H1 (cell line): ENCODE measurements around the gene TRIM31. TPM values are rescaled to one million over a fixed set of nuclear protein-coding genes. Genes with fewer than 3 reads are reported as not detected.

Source experiments
- CTCF ChIA-PET: fragments of 300-600 bp; sonication (Branson Sonifier 250); formaldehyde crosslinking; loops from one replicate; lab custom pipeline; 2021; ENCODE audit not compliant: partially characterized antibody; lab: Charles Lee
- POLR2A ChIA-PET: fragments of 300-600 bp; sonication (Branson Sonifier 250); formaldehyde crosslinking; loops from one replicate; lab custom pipeline; 2021; ENCODE audit warnings: inconsistent platforms; ENCODE audit not compliant: partially characterized antibody; lab: Charles Lee
- DNase-seq, 2 experiments: peaks; one replicate each; pipeline versions ENCODE4 v3.0.0 to v3.0.0-alpha.2; 2010 to 2022; ENCODE audit warnings: low spot score in 2 of 2, low read depth in 1 of 2, mixed read lengths in 1 of 2
- FAIRE-seq: peaks from 2 replicates; lab custom pipeline; 2011; peaks lifted over from hg19 to GRCh38; lab: Jason Lieb, UNC
- H2AFZ ChIP-seq: 2 replicates; pipeline ENCODE4 v1.8.1; 2012; ENCODE audit warnings: low read length, inconsistent platforms
- H2AK5ac ChIP-seq: 2 replicates; pipeline ENCODE4 v1.6.1; 2013; ENCODE audit warnings: low read depth, low read length
- H2BK120ac ChIP-seq: replicated peaks from 2 replicates; pipeline ENCODE3; 2013; ENCODE audit warnings: low read depth, low read length, inconsistent platforms
- H2BK12ac ChIP-seq: 2 replicates; pipeline ENCODE4 v1.6.1; 2013; ENCODE audit warnings: low read depth, low read length
- H2BK15ac ChIP-seq: 2 replicates; pipeline ENCODE4 v1.6.1; 2013; ENCODE audit warnings: low read length
- H2BK20ac ChIP-seq: 2 replicates; pipeline ENCODE4 v1.6.1; 2013; ENCODE audit warnings: low read length
- H2BK5ac ChIP-seq: 2 replicates; pipeline ENCODE4 v1.6.1; 2013; ENCODE audit warnings: low read depth, low read length
- H3K14ac ChIP-seq: 2 replicates; pipeline ENCODE4 v1.6.1; 2013; ENCODE audit warnings: inconsistent platforms; ENCODE audit not compliant: insufficient read length
- H3K18ac ChIP-seq: 2 replicates; pipeline ENCODE4 v1.6.1; 2013; ENCODE audit warnings: low read length; ENCODE audit errors: extremely low read depth
- H3K23ac ChIP-seq: 2 replicates; pipeline ENCODE4 v1.6.1; 2013; ENCODE audit warnings: inconsistent platforms; ENCODE audit not compliant: insufficient read length
- H3K23me2 ChIP-seq: 2 replicates; pipeline ENCODE4 v1.6.1; 2013; ENCODE audit warnings: low read depth, low read length
- H3K27ac ChIP-seq: 2 replicates; pipeline ENCODE4 v1.6.1; 2011; ENCODE audit warnings: low read depth, low read length, inconsistent platforms
- H3K27me3 ChIP-seq, 4 experiments: replicated peaks in 1 of 4; 1 replicate in 1 of 4; 2 replicates in 3 of 4; pipeline versions ENCODE4 v1.6.1 to v1.8.1; 2011 to 2013; ENCODE audit warnings: low read length in 3 of 4, mild to moderate bottlenecking in 3 of 4, inconsistent platforms in 2 of 4, mixed read lengths in 2 of 4, moderate library complexity in 1 of 4; ENCODE audit not compliant: control insufficient read depth in 3 of 4, insufficient read depth in 3 of 4; ENCODE audit errors: extremely low read depth in 1 of 4
- H3K36me3 ChIP-seq, 4 experiments: 2 replicates each; pipeline versions ENCODE4 v1.6.1 to v1.8.1; 2011 to 2013; ENCODE audit warnings: mild to moderate bottlenecking in 4 of 4, low read length in 3 of 4, moderate library complexity in 2 of 4, control low read depth in 1 of 4, inconsistent platforms in 1 of 4; ENCODE audit not compliant: insufficient read depth in 4 of 4, control insufficient read depth in 2 of 4
- H3K4ac ChIP-seq: replicated peaks from 2 replicates; pipeline ENCODE3; 2013; ENCODE audit warnings: low read length, low read depth, mixed read lengths, inconsistent platforms; ENCODE audit not compliant: insufficient read length
- H3K4me1 ChIP-seq, 4 experiments: replicated peaks in 1 of 4; 1 replicate in 1 of 4; 2 replicates in 3 of 4; pipeline versions ENCODE4 v1.6.1 to v1.8.1; 2011 to 2013; ENCODE audit warnings: low read length in 3 of 4, inconsistent platforms in 2 of 4, mixed read lengths in 1 of 4; ENCODE audit not compliant: insufficient read depth in 4 of 4, control insufficient read depth in 3 of 4
- H3K4me2 ChIP-seq, 2 experiments: 2 replicates each; pipeline versions ENCODE4 v1.6.1 to v1.8.1; 2011 to 2013; ENCODE audit warnings: low read depth in 2 of 2, low read length in 2 of 2, control low read depth in 1 of 2, inconsistent platforms in 1 of 2, mild to moderate bottlenecking in 1 of 2; ENCODE audit not compliant: insufficient read depth in 1 of 2
- H3K4me3 ChIP-seq, 4 experiments: fragments of 200-600, 300-600 bp in 1 of 4; sonication (generic), shearing (Covaris generic), sonication (Bioruptor Twin) in 1 of 4; 2 replicates each; pipeline versions ENCODE4 v1.5.1 to v1.8.1; 2011 to 2016; ENCODE audit warnings: low read length in 4 of 4, low read depth in 3 of 4, control low read depth in 2 of 4, inconsistent platforms in 2 of 4, mild to moderate bottlenecking in 2 of 4, mixed read lengths in 1 of 4, moderate library complexity in 1 of 4; ENCODE audit not compliant: insufficient read depth in 2 of 4; ENCODE audit errors: extremely low read depth in 1 of 4
- H3K56ac ChIP-seq: replicated peaks from 2 replicates; pipeline ENCODE3; 2013; ENCODE audit warnings: low read depth, mild to moderate bottlenecking, mixed read lengths, low read length, inconsistent platforms; ENCODE audit not compliant: insufficient read length
- H3K79me1 ChIP-seq: 2 replicates; pipeline ENCODE4 v1.6.1; 2013; ENCODE audit warnings: low read depth, low read length, control low read depth
- H3K79me2 ChIP-seq, 2 experiments: 2 replicates each; pipeline versions ENCODE4 v1.6.1 to v1.8.1; 2012 to 2013; ENCODE audit warnings: low read length in 2 of 2, mild to moderate bottlenecking in 2 of 2, inconsistent platforms in 1 of 2; ENCODE audit not compliant: insufficient read depth in 2 of 2, control insufficient read depth in 1 of 2
- H3K9ac ChIP-seq, 4 experiments: replicated peaks in 1 of 4; 1 replicate in 1 of 4; 2 replicates in 3 of 4; pipeline versions ENCODE4 v1.6.1 to v1.8.1; 2011 to 2013; ENCODE audit warnings: low read depth in 3 of 4, low read length in 3 of 4, control low read depth in 2 of 4, mild to moderate bottlenecking in 2 of 4, moderate library complexity in 2 of 4, inconsistent platforms in 1 of 4; ENCODE audit errors: extremely low read depth in 1 of 4
- H3K9me3 ChIP-seq, 2 experiments: 2 replicates each; pipeline versions ENCODE4 v1.6.1 to v1.8.1; 2012 to 2013; ENCODE audit warnings: mild to moderate bottlenecking in 2 of 2, moderate library complexity in 2 of 2, control low read depth in 1 of 2, inconsistent platforms in 1 of 2, low read depth in 1 of 2, low read length in 1 of 2, mixed read lengths in 1 of 2; ENCODE audit not compliant: insufficient read depth in 2 of 2
- H4K20me1 ChIP-seq, 2 experiments: replicated peaks in 1 of 2; 2 replicates each; pipeline versions ENCODE3 to v1.8.1; 2011 to 2013; ENCODE audit warnings: inconsistent platforms in 2 of 2, low read length in 2 of 2, mild to moderate bottlenecking in 1 of 2; ENCODE audit not compliant: insufficient read depth in 2 of 2, control insufficient read depth in 1 of 2
- H4K5ac ChIP-seq: 2 replicates; pipeline ENCODE4 v1.6.1; 2013; ENCODE audit warnings: low read length, low read depth, mixed read lengths, inconsistent platforms; ENCODE audit not compliant: insufficient read length
- H4K8ac ChIP-seq: 2 replicates; pipeline ENCODE4 v1.8.0; 2013; ENCODE audit warnings: mild to moderate bottlenecking, moderate library complexity, low read length, inconsistent platforms; ENCODE audit not compliant: insufficient read depth; ENCODE audit errors: extremely low read depth
- H4K91ac ChIP-seq: replicated peaks from 2 replicates; pipeline ENCODE3; 2013; ENCODE audit warnings: low read length, mixed read lengths, inconsistent platforms; ENCODE audit not compliant: insufficient read length
- ASH2L ChIP-seq: fragments of 200-600, 300-600 bp; sonication (generic); IDR thresholded peaks from one replicate; pipeline ENCODE4 v1.7.1; 2017; ENCODE audit warnings: low read length
- CBX8 ChIP-seq: fragments of 300-800, 300-1000 bp; sonication (generic); IDR thresholded peaks from 2 replicates; pipeline ENCODE4 v1.7.1; 2016; ENCODE audit warnings: low read depth, low read length, borderline replicate concordance
- CHD1 ChIP-seq: IDR thresholded peaks from 2 replicates; pipeline ENCODE4 v1.6.1; 2012; ENCODE audit warnings: low read depth, low read length, improper control_type of control experiment
- CHD2 ChIP-seq: IDR thresholded peaks from 2 replicates; pipeline ENCODE4 v1.6.1; 2012; ENCODE audit warnings: low read length, improper control_type of control experiment
- FOSL1 ChIP-seq: IDR thresholded peaks from 2 replicates; pipeline ENCODE4 v1.6.1; 2011; ENCODE audit warnings: mild to moderate bottlenecking, low read depth, low read length, moderate library complexity; ENCODE audit not compliant: insufficient read depth
- HDAC2 ChIP-seq, 2 experiments: fragments of 300-600 bp in 1 of 2; sonication (generic) in 1 of 2; IDR thresholded peaks; 2 replicates each; pipeline ENCODE4 v1.6.1; 2011 to 2012; ENCODE audit warnings: low read depth in 2 of 2, low read length in 2 of 2, mild to moderate bottlenecking in 2 of 2, moderate library complexity in 2 of 2, borderline replicate concordance in 1 of 2, inconsistent platforms in 1 of 2
- JUND ChIP-seq: IDR thresholded peaks from 2 replicates; pipeline ENCODE4 v1.6.1; 2011; ENCODE audit warnings: mild to moderate bottlenecking, improper control_type of control experiment, low read length
- NANOG ChIP-seq: IDR thresholded peaks from 2 replicates; pipeline ENCODE4 v1.6.1; 2011; ENCODE audit warnings: low read length, low read depth, mild to moderate bottlenecking, inconsistent platforms; ENCODE audit not compliant: insufficient read depth, poor library complexity, severe bottlenecking
- NRF1 ChIP-seq: IDR thresholded peaks from 2 replicates; pipeline ENCODE4 v1.6.1; 2011; ENCODE audit warnings: mild to moderate bottlenecking, low read depth, low read length, improper control_type of control experiment
- RNF2 ChIP-seq: fragments of 200-900, 300-1000 bp; sonication (generic); IDR thresholded peaks from 2 replicates; pipeline ENCODE4 v1.7.1; 2016; ENCODE audit warnings: borderline replicate concordance, low read depth, mild to moderate bottlenecking, antibody characterized with exemption, low read length; ENCODE audit not compliant: poor library complexity, severe bottlenecking; ENCODE audit errors: missing control alignments
- RXRA ChIP-seq: IDR thresholded peaks from 2 replicates; pipeline ENCODE4 v1.6.1; 2011; ENCODE audit warnings: low read depth, mild to moderate bottlenecking, low read length, moderate library complexity; ENCODE audit not compliant: insufficient read depth
- SRF ChIP-seq: IDR thresholded peaks from 2 replicates; pipeline ENCODE4 v1.6.1; 2011; ENCODE audit warnings: mild to moderate bottlenecking, low read depth, low read length, moderate library complexity
- TAF7 ChIP-seq: optimal IDR thresholded peaks from 2 replicates; pipeline ENCODE3; 2011; ENCODE audit warnings: low read depth, mild to moderate bottlenecking, inconsistent platforms, low read length, moderate library complexity, borderline replicate concordance
- TCF12 ChIP-seq: IDR thresholded peaks from 2 replicates; pipeline ENCODE4 v1.6.1; 2011; ENCODE audit warnings: low read depth, mild to moderate bottlenecking, low read length
- WGBS, 2 experiments: shearing (Covaris generic) in 1 of 2; methylation state at CpG; one replicate each; pipeline versions ENCODE4 v1.1.6 to v1.1.7; 2013 to 2015; ENCODE audit warnings: low lambda C conversion rate in 2 of 2, mixed read lengths in 2 of 2, inconsistent platforms in 1 of 2, low coverage in 1 of 2, missing lambda C conversion rate in 1 of 2; ENCODE audit not compliant: insufficient replicate concordance in 2 of 2, insufficient coverage in 1 of 2, insufficient read length in 1 of 2; ENCODE audit errors: extremely low coverage in 1 of 2, missing lambda C conversion rate in 1 of 2; 5-methylcytosine and 5-hydroxymethylcytosine counted together
- polyA plus RNA-seq, 7 experiments: library from polyadenylated mRNA; depleted of rRNA in 3 of 7; stranded (reverse) in 5 of 7; unstranded in 2 of 7; fragments of >200 nt in 5 of 7; fragments of 200-250 nt in 2 of 7; gene quantifications; 1 replicate in 5 of 7; 2 replicates in 1 of 7; 4 replicates in 1 of 7; pipeline versions ENCODE4 v1.2.1 to v1.2.3, GENCODE V29; 2011 to 2013; ENCODE audit warnings: missing spikeins in 2 of 7, mixed read lengths in 2 of 7
- total RNA-seq: library from RNA; stranded (reverse); fragmentation: NEBNext Ultra II Directional; extraction: Animal tissue kit (Norgen Biotek cat#: 25700); gene quantifications from 2 replicates; pipeline ENCODE4 v1.2.1, GENCODE V29; 2021

TRIM31 gene
- total and polyA plus RNA-seq, 2 of the 8 experiments (the other 6 are each of a cell fraction or from before 2014, with no cell fraction given) = not detected

DNA sequence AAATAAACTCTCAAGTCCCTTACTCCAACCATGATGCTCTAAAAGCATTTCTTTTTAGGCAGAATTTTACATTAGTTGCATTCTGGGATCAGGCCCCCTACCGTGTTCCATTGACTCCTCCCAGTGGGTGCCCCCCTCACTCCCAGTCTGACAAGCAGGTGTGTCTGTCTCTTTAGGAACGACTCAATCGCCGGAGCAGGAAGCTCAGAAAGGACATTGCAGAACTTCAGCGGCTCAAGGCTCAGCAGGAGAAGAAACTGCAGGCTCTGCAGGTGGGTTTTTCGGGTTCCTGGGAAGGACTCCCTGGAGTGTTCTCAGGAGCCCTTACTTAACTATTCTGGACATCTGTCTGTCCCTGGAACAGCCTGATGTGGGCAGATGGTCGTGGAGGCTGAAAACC, 32.9 kb upstream of the TRIM31 start:
- Histone ChIP-seq H3K36me3 (no peaks in the 10 kb centered on the region), H2BK20ac (no peak overlapping the region), H2BK5ac (no peak overlapping the region), H4K20me1 (no peaks in the 10 kb centered on the region), H3K79me2 (no peaks in the 10 kb centered on the region), H2AFZ (no peak overlapping the region), H3K23me2 (peaks cover 2% of the 10 kb centered on the region; the same call in 1 of the 2 replicates), H3K27me3 (peaks cover 0 to 3% (median 0%) of the 10 kb centered on the region in 4 experiments; a peak in 1 of 7 replicates), H3K18ac (no peak overlapping the region), H2BK15ac (no peak overlapping the region), H3K9ac (no peak overlapping the region), H3K14ac (no peak overlapping the region), H3K23ac (no peak overlapping the region), H3K56ac (no peak overlapping the region), H3K79me1 (no peaks in the 10 kb centered on the region), H3K4me3 (no peak overlapping the region), H3K4me2 (0 out of 4 replicates have a peak overlapping the region, but pooled peaks of 1 of the 2 experiments have one; percentile 2), H4K5ac (no peak overlapping the region), H3K27ac (no peak overlapping the region), H2BK12ac (no peak overlapping the region), H3K4me1 (peaks cover 0 to 4% (median 0%) of the 10 kb centered on the region in 4 experiments; a peak in 2 of 7 replicates), H2AK5ac (no peak overlapping the region), H3K4ac (no peak overlapping the region), H4K8ac (no peak overlapping the region), H3K9me3 (no peaks in the 10 kb centered on the region), H2BK120ac (no peak overlapping the region), H4K91ac (no peak overlapping the region)
- ChIA-PET POLR2A (interaction anchor here (0.8 kb wide), 1 partner anchor 14 kb away, joined by 3 read pairs; no protein-coding TSS in a partner anchor), CTCF (interaction anchor here (0.7 to 5.4 kb wide), 5 partner anchors 9 to 257 kb away, joined by 3 to 27 read pairs (median 3); no protein-coding TSS in a partner anchor)
- DNase-seq = no peak
- WGBS, 2 experiments = 59% methylated on average over 7 of the region's 7 CpGs; no CpG with 5 or more reads in 1 of the 2 experiments
- no peak for FAIRE-seq
- no peak for TF ChIP-seq RXRA
- no peak for TF ChIP-seq CHD1
- no peak for TF ChIP-seq NANOG
- no peak for TF ChIP-seq ASH2L
- TF ChIP-seq CBX8 = no peak
- no peak for TF ChIP-seq SRF
- no peak for TF ChIP-seq NRF1
- TF ChIP-seq CHD2 = no peak
- TF ChIP-seq HDAC2 (IDR thresholded peaks at IDR 0.05; ENCODE audit: borderline replicate concordance in 1 of 2, low read depth in 2 of 2, low read length in 2 of 2) = no peak
- TF ChIP-seq JUND = no peak
- TF ChIP-seq TCF12 = no peak
- no peak for TF ChIP-seq FOSL1
- TF ChIP-seq TAF7 = no peak
- no peak for TF ChIP-seq RNF2
